Stimulated activated CD4-positive, alpha-beta T cell treated with anti-CD3 and anti-CD28 coated beads, Interleukin-2, amount 100 ng/mL, for 24 hours (primary cell): ENCODE data around the gene DNASE1L1.

Experiments
- DNase-seq, 2 donors: peaks; one replicate each; pipeline ENCODE4 v3.0.0-alpha.2; 2020

Gene DNASE1L1

GRCh38 chrX:154436374-154436982 is 27.4 kb upstream of the DNASE1L1 start:
- DNase-seq: peak; percentile 49 to 53

GRCh38 chrX:154435171-154435733 is 26.2 kb upstream of the DNASE1L1 start:
- no peak for DNase-seq

- DNase-seq: no peak
These were observed 25.5 kb upstream of the DNASE1L1 start for GRCh38 chrX:154434394-154435168.

- no peak for DNase-seq
These were observed 24.6 kb upstream of the DNASE1L1 start for GRCh38 chrX:154433605-154434004.

DNA sequence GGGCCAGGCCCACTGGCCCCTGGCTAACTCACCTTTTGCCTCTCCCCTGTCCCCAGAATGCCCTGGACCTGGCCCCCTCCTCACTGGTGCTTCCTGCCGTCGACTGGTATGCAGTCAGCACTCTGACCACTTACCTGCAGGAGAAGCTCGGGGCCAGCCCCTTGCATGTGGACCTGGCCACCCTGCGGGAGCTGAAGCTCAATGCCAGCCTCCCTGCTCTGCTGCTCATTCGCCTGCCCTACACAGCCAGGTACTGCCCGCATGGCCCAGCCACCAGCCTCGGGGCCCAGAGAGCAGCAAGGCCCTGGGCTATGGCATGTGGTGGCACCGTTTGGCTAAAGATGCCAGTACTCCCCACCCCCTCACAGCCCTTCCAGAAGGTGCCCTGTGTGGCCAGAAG is 23.2 kb upstream of the DNASE1L1 start:
- no peak for DNase-seq

DNA sequence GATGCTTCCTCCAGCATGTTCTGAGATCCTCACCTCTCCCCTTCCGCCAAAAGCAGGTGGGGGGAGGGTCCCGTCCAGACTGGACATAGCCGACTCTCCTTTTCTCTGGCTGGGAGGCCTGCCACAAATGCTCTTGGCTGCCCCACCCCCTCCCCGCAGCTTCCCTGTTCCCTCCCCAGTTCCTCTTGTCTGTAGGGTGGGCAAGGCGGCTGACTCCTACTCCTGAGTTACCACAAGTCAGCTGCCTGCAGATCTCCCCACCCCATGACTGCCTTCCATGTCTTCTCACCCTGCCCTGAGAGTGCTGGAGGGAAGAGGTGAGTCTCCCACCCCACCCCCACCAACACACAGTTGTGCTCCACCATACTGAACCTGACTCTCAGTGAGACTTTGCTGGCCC is 22.3 kb upstream of the DNASE1L1 start:
- no peak for DNase-seq

GRCh38 chrX:154430916-154431315 is 21.9 kb upstream of the DNASE1L1 start:
- no peak for DNase-seq

DNA sequence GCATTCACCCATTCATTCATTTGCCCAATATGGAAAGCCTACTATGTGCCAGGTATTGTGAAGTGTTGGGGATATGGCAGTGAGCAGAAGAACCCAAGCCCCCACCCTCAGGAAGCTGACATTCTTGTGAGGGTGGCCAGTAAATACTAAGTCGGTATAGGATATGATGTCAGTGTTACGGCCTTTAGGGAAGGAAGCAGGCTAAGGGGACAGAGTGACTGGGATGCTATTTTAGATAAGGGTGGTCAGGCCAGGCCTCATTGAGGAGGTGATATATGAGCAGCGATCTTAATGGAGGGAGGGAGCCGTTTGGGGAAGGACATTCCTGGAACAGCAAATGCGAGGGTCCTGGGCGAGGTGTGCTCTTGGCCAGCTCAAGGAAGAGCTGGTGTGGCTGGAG is 21.4 kb upstream of the DNASE1L1 start:
- DNase-seq: no peak

DNA sequence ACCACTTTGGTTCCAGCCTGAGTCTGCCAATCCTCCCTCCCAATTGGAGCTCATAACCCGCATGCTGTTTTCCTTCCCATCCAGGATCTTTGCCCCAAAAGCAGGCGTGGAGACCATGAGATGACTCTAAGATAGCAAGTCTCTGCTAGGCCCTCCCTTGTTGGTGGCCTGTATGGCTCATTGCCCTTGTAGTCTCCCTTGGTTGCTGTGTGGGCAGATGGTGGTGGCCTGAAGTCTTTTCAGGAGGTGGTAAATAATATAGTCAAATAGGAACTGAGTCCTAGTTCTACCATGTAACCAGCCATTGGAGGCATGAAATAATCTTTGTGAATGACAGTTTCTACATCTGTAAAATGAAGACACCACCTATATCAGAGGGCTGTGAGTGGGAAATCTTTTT is 20.7 kb upstream of the DNASE1L1 start:
- no peak for DNase-seq

GRCh38 chrX:154428176-154429171 is 19.4 kb upstream of the DNASE1L1 start, which contains the start of gene ATP6AP1:
Gene ATP6AP1, plus strand, starts transcription at chrX:154428677. Its CDS starts 16 bp downstream, at chrX:154428693.
- DNase-seq: peak; percentile 86 to 87

DNA sequence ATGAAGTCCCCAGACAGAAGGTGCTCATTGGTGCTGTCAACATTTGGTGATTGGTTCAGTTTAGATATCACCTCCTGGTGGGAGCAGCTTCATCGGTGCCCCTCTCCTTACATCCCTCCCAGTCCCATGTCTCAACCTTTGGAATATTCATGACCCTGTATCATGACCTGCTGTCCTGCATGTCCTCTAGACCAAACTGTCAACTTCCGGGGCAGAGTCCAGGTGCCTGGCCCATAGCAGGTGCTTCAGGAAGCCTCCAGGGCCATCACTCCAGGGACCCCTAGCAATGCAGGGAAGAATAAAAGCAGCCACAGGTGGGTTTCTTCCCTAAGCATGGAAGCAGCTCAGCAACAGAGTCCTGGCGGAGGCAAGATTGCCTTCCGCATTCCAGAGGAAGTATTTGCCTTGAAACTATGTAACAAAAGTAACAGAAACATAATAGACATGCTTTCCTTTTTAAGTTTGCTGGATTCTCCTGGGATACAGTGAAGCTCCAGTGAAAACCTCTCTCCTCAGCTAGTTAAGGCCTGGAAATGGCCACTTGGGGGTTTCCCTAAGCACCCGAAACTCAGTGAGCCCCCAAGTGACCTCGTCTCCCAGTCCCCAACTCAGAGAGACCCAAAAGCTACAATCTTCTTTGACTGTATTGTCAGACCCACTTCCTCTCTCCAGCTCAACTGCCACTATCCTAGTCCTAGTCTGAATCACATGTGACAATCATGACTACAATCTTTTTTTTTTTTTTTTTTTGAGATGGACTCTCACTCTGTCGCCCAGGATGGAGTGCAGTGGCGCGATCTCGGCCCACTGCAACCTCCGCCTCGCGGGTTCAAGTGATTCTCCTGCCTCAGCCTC is 18.1 kb upstream of the DNASE1L1 start:
- no peak for DNase-seq

DNA sequence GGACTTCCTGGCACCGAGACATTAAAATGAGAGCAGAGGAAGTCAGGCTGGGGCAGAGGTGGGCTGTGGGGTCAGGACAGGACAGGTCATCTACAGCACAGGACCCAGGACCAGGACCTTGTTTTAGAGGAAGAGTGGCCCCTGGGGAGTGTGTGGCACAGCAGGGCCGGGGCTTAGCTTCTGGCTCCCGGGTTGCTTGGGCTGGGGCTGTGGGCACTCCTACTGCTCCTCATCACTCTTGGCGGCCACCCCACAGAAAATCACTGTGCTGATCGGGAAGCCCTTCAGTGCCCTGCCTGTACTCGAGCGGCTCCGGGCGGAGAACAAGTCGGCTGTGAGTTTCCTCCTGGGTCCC is 11.3 kb upstream of the DNASE1L1 start:
- DNase-seq: no peak

- DNase-seq: no peak
These were observed 10.8 kb upstream of the DNASE1L1 start for GRCh38 chrX:154419688-154420401.

GRCh38 chrX:154419189-154419588 is 10.1 kb upstream of the DNASE1L1 start:
- DNase-seq: no peak

- no peak for DNase-seq
These were observed 8.1 kb upstream of the DNASE1L1 start for GRCh38 chrX:154417157-154417556.

GRCh38 chrX:154413142-154413541 is 4.1 kb upstream of the DNASE1L1 start:
- no peak for DNase-seq

- DNase-seq: peak in 1 of 2 donors; percentile 41
These were observed 3.4 kb upstream of the DNASE1L1 start for GRCh38 chrX:154412468-154412867.

DNA sequence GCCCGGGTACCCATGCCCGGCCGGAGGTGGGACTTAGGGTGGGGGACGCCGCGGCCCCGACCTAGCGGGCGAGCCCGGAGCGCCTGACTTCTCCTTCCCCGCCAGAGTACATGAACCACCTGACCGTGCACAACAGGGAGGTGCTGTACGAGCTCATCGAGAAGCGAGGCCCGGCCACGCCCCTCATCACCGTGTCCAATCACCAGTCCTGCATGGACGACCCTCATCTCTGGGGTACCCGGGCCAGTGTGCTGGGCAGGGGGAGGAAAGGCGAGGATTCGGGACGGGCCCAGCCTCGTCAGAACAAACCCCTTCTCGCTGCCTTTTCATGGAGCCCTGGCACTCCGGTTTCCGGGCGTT is 2.9 kb upstream of the DNASE1L1 start:
- peak; percentile 66 to 73 for DNase-seq

DNA sequence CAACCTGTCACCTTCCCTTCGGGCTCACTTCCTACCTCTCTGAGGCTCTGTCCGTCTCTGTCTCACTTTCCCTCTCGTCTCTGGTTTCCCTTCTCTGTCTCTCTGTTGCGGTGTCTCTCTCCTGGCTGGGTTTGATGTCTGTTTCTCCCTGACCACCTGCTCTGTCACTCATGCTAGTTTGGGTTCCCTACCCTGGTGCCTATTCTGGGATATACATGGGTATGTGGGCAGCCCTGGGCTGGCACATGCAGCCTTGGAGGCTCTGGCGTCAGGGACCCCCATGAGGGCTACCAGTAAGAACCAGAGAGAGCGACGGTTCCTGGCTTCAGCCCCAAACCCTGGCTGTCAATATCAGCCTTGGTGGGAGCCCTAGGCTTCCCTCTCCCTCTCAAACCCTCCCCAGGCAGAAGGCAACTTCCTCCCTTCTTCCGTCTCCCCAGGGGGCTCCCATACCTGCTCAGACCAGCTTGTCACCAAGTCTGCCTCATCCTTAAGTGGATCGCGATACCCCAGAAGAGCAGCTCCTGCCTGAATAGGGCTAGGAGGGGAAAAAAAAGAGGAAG is 314 bp downstream of the DNASE1L1 start:
- DNase-seq: no peak

DNA sequence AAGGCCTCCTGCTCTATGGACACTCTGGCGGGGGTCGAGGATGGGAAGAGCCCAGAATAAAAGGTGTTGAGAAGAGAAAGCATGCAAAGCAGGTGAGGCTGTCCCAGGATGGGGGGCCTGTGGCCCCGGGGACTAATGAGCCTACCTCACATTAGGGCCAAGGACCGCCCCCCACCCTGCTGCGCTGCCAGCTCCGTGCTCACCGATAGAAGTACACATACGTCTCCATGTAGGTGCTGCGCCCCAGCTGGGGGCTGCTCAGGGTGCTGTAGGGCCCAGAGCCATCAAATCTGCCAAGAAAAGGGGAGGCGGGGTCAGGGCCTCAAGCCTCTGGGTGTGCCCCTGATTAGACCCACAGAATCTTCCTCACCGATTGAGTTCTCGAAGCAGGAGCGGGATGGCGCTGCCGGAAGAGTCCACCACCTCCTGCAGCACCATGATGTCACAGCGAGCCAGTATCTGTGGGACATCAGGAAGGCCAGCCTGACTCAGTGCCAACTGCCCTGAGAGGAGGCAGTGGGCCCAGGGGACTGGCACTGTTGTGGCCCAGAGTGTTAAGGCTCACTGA is 4.3 kb downstream of the DNASE1L1 start:
- DNase-seq: no peak

DNA sequence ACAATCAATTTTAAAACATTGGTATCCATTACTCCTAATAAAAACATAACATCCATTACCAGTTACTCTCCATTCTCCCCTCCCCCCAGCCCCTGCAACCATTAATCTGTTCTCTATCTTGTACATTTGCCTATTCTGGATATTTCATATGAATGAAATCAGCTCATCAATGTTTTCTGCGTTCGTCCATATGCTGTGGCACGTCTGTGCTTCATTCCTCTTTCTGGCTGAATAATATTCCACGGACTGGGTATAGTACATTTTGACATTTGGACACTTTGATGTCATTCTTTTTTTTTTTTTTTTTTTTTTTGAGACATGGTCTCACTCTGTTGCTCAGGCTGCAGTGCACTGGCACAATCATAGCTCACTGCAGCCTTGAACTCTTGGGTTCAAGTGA is 5.2 kb downstream of the DNASE1L1 start:
- no peak for DNase-seq
